ENCODE data around the gene OCIAD2.

DNA sequence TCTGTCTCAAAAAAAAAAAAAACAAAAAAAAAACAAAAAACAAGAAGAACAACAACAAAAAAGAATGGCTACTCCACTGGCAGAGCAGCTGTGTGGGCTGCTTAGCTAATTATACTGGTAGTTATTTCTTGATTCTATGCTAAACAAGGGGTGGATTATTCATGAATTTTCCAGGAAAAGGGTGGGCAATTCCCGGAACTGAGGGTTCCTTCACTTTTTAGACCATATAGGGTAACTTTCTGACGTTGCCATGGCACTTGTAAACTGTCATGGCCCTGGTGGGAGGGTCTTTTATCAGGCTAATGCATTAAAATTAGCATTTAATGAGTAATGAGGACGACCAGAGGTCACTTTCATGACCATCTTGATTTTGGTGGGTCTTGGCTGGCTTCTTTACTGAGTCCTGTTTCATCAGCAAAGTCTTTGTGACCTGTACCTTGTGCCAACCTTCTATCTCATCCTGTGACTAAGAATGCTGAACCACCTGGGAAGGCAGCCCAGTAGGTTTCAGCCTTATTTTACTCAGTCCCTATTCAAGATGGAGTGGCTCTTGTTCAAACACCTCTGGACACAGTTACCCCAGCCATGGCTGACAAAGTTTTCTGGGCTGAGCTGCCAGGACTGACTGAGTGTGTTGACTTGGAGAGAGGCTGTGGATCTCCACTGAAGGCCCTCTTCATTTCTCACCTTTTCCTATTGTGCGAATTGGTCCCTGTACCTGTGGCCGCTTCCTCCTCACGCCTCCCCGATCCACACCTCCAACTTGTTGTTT lies 1.3 kb upstream of the OCIAD2 start:
- TF ChIP-seq, protein P1, sequence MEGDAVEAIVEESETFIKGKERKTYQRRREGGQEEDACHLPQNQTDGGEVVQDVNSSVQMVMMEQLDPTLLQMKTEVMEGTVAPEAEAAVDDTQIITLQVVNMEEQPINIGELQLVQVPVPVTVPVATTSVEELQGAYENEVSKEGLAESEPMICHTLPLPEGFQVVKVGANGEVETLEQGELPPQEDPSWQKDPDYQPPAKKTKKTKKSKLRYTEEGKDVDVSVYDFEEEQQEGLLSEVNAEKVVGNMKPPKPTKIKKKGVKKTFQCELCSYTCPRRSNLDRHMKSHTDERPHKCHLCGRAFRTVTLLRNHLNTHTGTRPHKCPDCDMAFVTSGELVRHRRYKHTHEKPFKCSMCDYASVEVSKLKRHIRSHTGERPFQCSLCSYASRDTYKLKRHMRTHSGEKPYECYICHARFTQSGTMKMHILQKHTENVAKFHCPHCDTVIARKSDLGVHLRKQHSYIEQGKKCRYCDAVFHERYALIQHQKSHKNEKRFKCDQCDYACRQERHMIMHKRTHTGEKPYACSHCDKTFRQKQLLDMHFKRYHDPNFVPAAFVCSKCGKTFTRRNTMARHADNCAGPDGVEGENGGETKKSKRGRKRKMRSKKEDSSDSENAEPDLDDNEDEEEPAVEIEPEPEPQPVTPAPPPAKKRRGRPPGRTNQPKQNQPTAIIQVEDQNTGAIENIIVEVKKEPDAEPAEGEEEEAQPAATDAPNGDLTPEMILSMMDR (IDR thresholded peaks at IDR 0.05) = no peak
- TF ChIP-seq, protein P2, sequence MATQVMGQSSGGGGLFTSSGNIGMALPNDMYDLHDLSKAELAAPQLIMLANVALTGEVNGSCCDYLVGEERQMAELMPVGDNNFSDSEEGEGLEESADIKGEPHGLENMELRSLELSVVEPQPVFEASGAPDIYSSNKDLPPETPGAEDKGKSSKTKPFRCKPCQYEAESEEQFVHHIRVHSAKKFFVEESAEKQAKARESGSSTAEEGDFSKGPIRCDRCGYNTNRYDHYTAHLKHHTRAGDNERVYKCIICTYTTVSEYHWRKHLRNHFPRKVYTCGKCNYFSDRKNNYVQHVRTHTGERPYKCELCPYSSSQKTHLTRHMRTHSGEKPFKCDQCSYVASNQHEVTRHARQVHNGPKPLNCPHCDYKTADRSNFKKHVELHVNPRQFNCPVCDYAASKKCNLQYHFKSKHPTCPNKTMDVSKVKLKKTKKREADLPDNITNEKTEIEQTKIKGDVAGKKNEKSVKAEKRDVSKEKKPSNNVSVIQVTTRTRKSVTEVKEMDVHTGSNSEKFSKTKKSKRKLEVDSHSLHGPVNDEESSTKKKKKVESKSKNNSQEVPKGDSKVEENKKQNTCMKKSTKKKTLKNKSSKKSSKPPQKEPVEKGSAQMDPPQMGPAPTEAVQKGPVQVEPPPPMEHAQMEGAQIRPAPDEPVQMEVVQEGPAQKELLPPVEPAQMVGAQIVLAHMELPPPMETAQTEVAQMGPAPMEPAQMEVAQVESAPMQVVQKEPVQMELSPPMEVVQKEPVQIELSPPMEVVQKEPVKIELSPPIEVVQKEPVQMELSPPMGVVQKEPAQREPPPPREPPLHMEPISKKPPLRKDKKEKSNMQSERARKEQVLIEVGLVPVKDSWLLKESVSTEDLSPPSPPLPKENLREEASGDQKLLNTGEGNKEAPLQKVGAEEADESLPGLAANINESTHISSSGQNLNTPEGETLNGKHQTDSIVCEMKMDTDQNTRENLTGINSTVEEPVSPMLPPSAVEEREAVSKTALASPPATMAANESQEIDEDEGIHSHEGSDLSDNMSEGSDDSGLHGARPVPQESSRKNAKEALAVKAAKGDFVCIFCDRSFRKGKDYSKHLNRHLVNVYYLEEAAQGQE (IDR thresholded peaks at IDR 0.05; ENCODE audit: insufficient read depth in 1 of 2, low read depth in 2 of 2, low read length in 1 of 2) = no peak
- TF ChIP-seq SIN3A (IDR thresholded peaks at IDR 0.05; ENCODE audit: borderline replicate concordance, insufficient read depth, low read depth, low read length) = no peak

All from Panc1 (cell line).